CD4-positive, alpha-beta T cell treated with Interleukin-6 at 100 ng/mL for 8 hours (primary cell): Measurements from ENCODE around the gene TRIM10.
"Not testable (repeated sequence)": the region's sequence is repeated elsewhere in the genome, so short reads cannot be mapped to it uniquely, and the experiment has no call there.

Experiments
- DNase-seq: peaks from one replicate; pipeline ENCODE4 v3.0.0-alpha.2; 2020; ENCODE audit warnings: mixed read lengths, low spot score

Gene TRIM10

DNA sequence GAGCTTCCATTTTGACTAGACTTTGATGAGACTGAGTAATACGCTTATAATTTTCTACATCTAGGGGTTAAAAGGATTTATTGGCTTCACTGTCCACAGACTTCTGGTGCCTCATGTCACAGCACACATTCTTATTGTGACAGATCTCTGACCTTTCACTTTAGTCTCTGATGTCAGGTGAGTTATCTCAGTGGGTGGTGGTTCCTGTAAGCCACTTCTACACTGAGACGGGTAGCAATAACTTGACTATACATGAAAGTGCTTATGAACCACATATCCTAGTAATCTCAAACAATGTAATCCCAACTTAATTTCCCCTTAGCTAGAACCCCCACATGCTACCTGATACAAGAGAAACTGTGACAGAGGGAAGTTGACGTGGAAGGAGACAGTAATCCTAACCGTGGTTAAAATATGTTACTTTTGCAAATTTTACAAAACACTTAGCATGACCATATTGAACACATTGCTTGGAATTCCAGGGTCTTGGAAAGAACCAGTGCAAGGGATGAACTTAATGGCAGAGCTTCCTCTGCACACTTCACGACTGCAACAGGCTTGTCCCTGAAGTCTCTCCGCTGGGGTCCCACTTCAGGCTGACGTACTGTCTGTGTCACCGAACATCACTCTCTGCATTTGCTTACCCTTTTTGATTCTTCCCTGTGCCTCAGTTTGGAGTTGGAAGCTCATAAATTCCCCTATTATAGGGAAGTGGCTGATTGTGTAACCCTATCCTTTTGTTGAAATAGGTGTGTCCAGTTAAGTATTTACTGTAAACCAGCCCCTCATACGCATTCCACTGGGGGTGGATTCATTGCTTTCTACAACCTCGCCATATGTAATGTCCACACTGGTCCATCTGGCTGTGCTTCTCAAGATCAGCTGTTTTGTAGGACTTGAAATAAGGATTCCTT lies 31.5 kb downstream of the TRIM10 start:
- no peak for DNase-seq

DNA sequence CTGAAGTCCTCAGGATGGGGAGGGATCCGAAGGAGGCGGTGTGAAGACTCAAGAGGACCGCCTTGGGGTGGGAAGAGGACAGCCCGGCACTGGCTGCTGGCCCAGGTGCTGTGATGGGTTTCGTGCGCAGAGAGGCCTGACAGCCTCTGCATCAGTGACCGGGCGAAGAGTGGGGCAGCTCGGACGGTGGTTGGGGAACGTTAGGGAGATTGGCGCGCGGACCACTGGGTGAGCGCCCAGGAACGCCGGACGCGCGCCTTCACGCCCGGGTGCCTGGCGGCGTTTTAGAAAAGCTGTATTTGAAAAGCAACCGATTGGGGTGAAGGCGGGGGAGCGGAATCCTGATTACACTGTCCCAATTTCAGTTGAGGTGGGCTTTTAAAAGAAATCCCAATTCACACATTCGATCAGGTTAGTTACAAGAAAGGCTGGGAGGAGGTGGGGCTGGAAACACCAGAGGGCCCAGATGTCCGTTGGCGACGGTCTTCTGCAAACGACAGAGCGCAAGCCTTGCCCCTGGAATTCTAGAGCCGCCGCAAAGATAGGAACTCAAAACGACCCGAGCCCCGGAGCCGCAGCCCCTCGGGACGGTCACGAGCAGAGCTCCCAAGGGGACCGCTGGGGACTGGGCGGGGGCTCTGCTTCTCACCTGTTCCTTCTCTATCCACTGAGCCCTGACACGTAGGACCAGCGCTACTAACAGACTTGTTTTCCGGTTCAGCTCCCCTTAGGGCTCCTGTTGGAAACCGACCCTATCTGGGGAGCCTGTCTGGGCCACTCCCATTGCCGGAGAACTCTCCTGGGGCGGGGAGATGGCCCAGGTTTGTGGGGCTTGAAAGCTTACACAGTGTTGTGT lies 33.5 kb downstream of the TRIM10 start:
- no peak for DNase-seq

DNA sequence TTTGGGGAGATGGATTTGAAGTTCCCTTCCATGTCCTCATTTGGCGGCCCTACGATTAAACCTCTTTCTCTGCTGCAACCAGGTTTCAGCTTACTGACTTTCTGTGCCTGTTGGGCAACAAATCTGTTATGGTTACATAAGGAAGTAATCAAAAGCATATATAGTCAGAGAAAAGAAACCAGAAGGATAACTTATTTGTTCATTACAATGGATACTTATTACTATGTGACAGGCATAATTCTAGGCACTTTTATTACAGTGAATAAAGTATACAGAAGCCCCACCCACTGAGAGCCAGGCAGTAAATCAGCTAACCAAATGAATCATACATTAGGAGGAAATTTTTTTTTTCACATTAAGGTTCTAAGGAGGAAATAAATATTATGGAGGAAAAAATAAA lies 38.5 kb downstream of the TRIM10 start:
- DNase-seq: no peak

DNA sequence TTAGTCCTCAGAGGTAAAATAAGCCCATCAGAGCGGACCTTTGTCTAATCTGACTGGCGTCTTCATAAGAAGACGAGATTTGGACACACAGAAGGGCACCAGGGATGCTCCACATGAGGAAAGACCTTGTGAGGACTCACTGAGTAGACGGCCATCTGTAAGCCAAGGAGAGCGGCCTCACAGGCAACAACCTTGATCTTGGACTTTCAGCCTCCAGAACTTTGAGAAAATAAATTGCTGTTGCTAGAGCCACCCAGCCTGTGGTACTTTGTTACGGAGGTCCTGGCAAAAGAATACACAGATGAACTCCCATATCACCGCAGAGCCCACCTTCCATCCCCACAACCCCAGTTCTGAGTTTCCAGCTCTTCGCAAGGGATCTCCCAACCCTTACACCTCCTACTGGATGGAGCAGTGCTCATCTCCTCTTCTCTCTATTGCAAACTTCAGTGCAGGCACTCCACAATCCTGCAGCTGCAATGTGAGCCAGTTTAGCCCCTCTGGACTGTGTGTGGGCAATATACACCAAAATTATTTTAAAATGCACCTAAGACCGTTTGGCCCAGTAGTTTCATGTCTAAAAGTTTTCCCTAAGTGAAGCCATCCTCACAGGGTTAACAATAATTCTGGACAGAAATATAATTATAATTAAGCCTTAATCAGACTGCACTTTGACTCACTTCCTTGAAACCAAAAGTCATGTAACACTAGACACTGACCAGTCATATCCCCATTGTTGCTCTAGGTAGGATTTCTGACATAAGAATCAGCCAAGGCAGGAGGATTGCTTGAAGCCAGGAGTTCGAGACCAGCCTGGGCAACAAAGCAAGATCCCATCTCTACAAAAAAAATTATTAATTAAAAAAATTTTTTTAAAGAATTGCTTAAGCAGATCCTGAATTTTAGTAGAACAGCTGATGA lies 39.3 kb downstream of the TRIM10 start:
- DNase-seq: no peak

DNA sequence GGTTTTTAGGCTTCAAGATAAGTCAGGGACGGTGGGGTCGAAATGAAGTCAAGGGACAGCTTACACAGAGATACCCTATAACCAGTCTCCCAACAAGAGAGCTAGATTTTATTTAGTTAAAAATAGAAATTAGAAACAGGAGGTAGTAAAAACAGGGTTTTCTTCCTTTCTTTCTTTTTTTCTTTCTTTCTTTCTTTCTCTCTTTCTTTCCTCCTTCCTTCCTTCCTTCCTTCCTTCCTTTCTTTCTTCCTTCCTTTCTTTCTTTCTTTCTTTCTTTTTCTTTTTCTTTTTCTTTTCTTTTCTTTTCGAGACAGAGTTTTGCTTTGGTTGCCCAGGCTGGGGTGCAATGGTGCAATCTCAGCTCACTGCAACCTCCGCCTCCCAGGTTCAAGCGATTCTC lies 42.3 kb downstream of the TRIM10 start:
- not testable (repeated sequence) for DNase-seq

DNA sequence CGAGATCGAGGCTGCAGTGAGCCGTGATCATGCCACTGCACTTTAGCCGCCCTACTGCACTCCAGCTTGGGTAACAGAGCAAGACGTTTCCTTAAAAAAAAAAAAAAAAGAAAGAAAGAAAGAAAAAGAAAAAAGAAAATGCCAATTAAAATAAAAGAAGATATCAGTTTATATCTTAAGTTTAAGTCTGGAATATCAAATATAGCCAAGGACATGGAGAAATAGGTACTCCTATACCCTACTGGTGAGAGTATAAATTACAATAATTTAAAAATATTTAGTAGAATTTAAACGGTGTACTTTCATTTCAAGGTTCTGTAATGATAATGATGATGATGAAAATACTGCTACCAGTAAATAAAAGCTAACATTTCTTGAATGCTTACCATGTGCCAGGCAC lies 44.3 kb downstream of the TRIM10 start:
- no peak for DNase-seq

DNA sequence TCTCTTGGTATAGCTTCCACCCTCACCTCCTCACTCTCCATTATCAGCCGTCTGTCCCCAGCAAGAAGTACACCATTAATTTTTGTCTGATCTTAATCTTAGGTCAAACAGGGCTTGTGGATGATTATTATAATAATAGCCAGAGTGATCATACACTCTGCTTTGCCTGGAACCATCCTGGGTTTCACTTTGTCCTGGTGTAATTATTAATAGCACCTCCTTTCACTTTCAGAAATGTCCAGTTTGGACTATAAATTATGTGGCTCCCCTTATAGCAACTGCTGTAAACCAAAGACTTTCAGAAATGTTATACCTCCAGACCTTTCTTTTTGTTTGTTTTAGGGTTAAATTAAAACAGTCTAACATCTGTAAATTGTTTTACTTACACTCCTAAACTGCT lies 47.2 kb downstream of the TRIM10 start:
- DNase-seq: no peak

DNA sequence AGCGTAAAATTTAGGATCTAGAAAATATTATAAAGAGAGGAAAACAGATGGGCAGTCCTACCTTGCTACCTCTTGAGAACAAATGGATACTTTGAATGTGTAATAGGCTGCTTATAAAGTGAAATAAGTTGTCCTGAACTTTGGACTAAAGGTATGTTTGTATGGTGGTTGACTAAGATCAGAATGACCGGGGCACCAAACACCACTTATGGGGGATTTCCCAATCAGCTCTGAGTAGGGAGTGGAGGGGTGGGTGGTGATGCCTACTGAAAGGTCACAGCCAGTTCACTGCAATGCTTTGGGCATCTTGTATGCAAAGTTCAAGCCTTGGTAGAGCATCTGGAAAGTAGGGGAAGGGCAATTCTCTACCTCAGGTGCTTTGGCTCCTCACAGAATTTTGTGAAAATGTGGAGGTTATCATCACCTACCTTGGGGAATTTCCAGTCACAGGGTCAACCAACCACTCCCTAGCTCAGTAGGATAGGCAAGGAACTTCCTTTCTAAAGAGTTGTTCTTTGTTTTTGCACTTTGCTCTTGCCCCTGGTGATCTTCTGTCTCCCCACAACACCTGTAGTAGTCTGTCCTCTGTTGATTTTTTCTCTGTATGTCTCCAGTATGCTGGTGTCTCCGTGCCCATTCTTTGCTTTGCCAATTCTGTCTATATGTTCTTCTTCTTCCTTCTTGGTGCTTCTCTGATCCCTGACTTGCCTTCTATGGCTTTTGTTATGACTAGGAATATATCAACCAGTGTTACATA lies 47.8 kb downstream of the TRIM10 start, which contains the start of gene TRIM31:
Gene TRIM31, minus strand, starts transcription at position 88 of the 757 bp plus-strand sequence. CDS start 285 bp downstream, outside the sequence.
- no peak for DNase-seq

DNA sequence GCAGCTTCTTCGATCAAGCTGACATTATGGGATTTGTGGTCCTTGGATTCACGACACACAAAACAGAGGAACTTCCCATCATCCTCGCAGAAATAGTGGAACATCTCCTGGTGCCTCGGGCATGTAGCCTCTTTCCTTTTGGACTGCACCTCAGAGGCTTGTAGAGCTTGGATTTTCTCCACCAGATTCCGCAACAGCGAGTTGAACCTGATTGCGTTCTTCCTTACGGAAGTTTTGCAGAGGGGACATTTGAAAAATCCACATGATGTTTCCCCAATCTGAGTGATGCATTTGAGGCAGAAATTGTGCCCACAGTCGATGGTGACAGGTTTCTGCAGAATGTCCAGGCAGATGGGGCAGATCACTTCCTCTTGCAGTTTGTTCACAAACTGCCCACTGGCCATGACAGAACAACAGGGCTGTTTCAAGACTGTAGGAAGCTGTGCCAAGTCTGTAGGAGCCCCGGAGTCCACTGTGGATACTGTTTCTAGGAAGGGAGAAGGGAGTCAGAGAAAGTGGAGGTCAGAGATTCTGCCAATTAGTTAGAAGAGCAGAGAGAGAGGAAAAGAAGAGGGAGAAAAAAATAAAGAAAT lies 48.5 kb downstream of the TRIM10 start:
- no peak for DNase-seq

DNA sequence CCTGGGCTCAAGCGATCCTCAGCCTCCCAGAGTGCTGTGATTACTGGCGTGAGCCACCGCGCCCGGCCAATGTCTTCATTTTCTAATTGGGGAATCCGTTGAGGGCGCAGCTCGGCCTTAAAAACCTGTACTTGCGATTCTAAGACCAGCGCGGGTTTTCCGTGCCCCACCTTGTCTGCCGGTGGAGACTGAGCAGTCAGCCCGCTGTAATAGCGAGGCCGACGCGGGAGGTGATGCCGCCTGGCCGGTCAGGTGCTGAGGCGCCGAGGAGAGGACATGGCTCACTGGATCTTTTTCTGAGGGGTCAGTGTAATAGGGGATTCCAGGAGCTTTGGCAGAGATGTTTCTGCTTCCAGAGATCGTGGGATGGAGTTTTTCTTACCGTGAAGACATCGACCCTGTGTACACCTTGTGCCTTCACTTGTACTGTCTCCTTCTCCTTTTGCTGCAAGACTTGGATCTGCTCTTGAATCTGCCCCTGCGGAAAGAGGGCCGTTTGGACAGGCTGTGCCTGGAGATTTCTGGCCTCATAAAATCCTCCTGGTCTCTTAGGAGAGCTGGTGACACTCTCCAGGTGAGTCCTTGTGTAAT lies 49.6 kb downstream of the TRIM10 start:
- no peak for DNase-seq

DNA sequence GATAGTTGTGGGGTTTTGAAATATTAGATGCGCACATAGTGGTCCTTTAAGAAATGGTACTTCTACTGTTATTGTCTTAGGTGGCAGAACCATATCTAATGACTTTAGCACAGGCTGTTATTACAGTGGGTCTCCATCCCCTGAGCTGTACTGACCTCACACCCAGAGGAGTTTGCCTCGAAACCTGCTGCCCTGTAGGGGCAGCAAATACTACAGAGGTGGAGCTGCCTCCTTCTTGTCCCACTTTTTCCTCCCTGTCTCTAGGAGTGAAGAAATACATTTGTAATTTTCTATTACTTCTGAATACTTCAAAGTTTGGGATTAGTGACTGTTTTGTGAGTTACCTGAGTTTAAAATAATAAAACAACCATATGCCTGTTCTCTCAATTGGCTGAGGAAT lies 56.4 kb downstream of the TRIM10 start:
- DNase-seq: no peak

DNA sequence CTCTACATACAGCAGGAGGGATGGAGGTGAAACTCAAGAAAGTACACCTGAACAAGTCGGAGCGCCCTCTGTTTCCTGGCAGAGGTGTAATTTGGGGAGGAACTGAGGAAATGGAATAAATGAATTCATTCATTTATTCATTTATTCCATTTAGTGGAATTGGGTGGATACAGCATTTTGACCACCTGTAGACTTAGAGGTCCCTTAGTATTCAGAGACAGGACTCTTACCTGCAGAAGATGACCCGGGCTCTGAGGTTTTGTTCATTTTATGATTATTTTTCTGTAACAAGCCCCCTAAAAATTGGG lies 57.2 kb downstream of the TRIM10 start:
- DNase-seq: no peak

DNA sequence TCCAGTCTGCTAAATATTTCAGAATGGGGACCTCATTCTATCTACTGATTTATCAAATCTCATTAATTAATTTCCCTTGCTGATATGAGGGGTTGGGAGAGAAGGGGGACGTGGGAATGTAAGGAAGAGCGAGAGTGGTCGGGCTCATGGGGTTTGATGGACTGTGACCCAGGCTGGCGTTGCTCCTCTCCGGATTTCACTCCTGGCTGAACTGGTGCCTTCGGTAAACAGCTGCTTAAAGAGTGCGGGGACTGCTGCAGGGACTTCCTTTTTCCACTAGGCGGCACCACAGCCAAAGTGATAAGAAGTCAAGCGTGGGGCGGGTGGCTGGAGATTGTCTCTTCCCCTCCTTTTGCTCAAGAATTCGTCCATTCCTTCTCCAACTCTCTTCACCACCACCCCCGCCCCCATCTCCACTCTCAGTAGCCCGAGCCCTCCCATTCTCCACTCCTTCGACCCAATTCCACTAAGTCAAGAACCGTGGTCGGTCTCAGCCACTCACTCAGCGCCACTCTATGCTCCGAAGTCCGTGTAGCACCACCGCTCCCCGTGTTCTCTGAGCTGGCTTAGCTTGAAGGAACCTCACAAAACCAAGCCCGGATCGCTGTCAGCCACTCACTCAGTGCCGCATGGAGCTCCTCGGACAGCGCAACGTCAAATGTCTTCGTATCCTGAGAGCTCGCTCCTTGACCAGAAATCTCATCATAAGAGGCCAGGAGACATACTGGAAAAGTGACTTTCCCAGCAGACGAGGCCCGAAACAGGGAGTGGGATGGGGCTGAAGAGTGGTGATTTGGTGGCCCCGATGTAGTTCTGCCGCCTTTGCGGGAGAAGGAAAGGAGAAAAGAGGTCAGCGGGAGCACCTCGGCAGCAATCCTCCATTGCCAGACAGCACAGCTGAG lies 57.8 kb downstream of the TRIM10 start:
- DNase-seq: peak; percentile 83

DNA sequence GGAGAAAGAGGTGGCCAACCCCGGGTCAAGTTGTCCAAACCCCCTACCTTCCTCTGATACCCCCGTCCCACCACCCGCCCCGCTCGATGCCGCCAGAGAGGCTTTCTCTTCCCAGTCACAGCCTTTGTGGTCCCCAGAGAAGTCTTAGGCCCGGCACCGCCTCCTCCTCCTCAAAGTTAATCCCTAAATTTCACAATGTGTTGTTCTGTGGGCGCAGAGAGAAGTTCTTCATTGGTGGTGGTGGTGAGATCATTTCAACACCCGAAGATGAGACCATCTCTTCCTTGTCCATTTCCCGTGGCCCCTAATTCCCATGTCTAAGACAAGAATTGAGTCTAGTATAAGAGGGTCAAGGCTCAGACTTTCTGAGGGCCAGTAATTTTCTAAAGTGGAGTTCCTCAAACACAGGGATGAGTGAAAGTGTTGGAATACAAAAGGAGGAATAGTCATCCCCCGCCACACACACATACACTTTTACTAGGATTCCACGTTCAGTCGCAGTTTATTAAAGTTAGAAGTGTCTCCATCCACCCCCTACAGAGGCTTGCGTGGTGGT lies 58.5 kb downstream of the TRIM10 start:
- no peak for DNase-seq
